Central memory CD4-positive, alpha-beta T cell (primary cell): ENCODE results near the gene POLR2J.
"Not testable (repeated sequence)": the region's sequence is repeated elsewhere in the genome, so short reads cannot be mapped to it uniquely, and the experiment has no call there.

Experiments used
- DNase-seq: peaks from one replicate; pipeline ENCODE4 v3.0.0; 2022

The POLR2J gene

GRCh38 chr7:102464577-102465280, 14.0 kb downstream of the POLR2J start, which contains the start of the genes ALKBH4 and LRWD1:
Gene ALKBH4, minus strand, starts transcription at chr7:102464863. Its CDS starts 27 bp downstream, at chr7:102464836.
Gene LRWD1, plus strand, starts transcription at chr7:102464984. Its CDS starts 97 bp downstream, at chr7:102465081.
- DNase-seq: peak; percentile 89

GRCh38 chr7:102463841-102464576, 14.7 kb downstream of the POLR2J start:
- no peak for DNase-seq

GRCh38 chr7:102460467-102460866, 18.3 kb downstream of the POLR2J start:
- no peak for DNase-seq

GRCh38 chr7:102459221-102459844, 19.4 kb downstream of the POLR2J start:
- DNase-seq: no peak

- no peak for DNase-seq
Observed at GRCh38 chr7:102457352-102457924, 21.3 kb downstream of the POLR2J start.

- DNase-seq: no peak
Observed at GRCh38 chr7:102456327-102456726, 22.4 kb downstream of the POLR2J start.

- DNase-seq: no peak
Observed at GRCh38 chr7:102455596-102455995, 23.1 kb downstream of the POLR2J start.

GRCh38 chr7:102454932-102455331, 23.8 kb downstream of the POLR2J start:
- DNase-seq: not testable (repeated sequence)

GRCh38 chr7:102454468-102454867, 24.3 kb downstream of the POLR2J start:
- DNase-seq: no peak

- no peak for DNase-seq
Observed at GRCh38 chr7:102453319-102453718, 25.4 kb downstream of the POLR2J start.

- DNase-seq: no peak
Observed at GRCh38 chr7:102452451-102452850, 26.3 kb downstream of the POLR2J start.

GRCh38 chr7:102451371-102452054, 27.2 kb downstream of the POLR2J start:
- no peak for DNase-seq

- peak; percentile 49 for DNase-seq
Observed at GRCh38 chr7:102450242-102450641, 28.5 kb downstream of the POLR2J start.

GRCh38 chr7:102449136-102449535, 29.6 kb downstream of the POLR2J start:
- no peak for DNase-seq

GRCh38 chr7:102447311-102447710, 31.4 kb downstream of the POLR2J start:
- DNase-seq: no peak

GRCh38 chr7:102446387-102447156, 32.1 kb downstream of the POLR2J start:
- DNase-seq: no peak

- DNase-seq: no peak
Observed at GRCh38 chr7:102445674-102446071, 33.0 kb downstream of the POLR2J start.

- DNase-seq: no peak
Observed at GRCh38 chr7:102444961-102445673, 33.6 kb downstream of the POLR2J start.

- no peak for DNase-seq
Observed at GRCh38 chr7:102439963-102440795, 38.5 kb downstream of the POLR2J start.

GRCh38 chr7:102436118-102436517, 42.6 kb downstream of the POLR2J start:
- DNase-seq: no peak
